ENCODE results near the gene MDH1.
"Not testable (repeated sequence)": the region's sequence is repeated elsewhere in the genome, so short reads cannot be mapped to it uniquely, and the experiment has no call there.

DNA sequence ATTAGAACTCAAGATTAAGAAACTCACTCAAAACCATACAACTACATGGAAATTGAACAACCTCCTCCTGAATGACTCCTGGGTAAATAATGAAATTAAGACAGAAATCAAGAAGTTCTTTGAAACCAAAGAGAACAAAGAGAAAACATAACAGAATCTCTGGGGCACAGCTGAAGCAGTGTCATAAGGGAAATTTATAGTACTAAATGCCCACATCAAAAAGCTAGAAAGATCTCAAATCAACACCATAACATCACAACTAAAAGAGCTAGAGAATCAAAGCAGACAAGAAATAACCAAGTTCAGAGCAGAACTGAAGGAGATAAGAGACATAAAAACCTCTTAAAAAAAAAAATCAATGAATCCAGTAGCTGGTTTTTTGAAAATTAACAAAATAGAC, 30.9 kb upstream of the MDH1 start:
- not testable (repeated sequence) for TF ChIP-seq POLR2A (IDR thresholded peaks at IDR 0.05)
- TF ChIP-seq, protein P1, sequence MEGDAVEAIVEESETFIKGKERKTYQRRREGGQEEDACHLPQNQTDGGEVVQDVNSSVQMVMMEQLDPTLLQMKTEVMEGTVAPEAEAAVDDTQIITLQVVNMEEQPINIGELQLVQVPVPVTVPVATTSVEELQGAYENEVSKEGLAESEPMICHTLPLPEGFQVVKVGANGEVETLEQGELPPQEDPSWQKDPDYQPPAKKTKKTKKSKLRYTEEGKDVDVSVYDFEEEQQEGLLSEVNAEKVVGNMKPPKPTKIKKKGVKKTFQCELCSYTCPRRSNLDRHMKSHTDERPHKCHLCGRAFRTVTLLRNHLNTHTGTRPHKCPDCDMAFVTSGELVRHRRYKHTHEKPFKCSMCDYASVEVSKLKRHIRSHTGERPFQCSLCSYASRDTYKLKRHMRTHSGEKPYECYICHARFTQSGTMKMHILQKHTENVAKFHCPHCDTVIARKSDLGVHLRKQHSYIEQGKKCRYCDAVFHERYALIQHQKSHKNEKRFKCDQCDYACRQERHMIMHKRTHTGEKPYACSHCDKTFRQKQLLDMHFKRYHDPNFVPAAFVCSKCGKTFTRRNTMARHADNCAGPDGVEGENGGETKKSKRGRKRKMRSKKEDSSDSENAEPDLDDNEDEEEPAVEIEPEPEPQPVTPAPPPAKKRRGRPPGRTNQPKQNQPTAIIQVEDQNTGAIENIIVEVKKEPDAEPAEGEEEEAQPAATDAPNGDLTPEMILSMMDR (IDR thresholded peaks at IDR 0.05) = not testable (repeated sequence)
